GM19043 (cell line): ENCODE measurements around the gene TCOF1.

Experiments used
- ATAC-seq: cut with Tn5 transposase; IDR thresholded peaks from one replicate; pipeline ENCODE4 v1.9.1; 2021; ENCODE audit warnings: low read depth; ENCODE audit not compliant: unreplicated experiment

Gene TCOF1, protein sequence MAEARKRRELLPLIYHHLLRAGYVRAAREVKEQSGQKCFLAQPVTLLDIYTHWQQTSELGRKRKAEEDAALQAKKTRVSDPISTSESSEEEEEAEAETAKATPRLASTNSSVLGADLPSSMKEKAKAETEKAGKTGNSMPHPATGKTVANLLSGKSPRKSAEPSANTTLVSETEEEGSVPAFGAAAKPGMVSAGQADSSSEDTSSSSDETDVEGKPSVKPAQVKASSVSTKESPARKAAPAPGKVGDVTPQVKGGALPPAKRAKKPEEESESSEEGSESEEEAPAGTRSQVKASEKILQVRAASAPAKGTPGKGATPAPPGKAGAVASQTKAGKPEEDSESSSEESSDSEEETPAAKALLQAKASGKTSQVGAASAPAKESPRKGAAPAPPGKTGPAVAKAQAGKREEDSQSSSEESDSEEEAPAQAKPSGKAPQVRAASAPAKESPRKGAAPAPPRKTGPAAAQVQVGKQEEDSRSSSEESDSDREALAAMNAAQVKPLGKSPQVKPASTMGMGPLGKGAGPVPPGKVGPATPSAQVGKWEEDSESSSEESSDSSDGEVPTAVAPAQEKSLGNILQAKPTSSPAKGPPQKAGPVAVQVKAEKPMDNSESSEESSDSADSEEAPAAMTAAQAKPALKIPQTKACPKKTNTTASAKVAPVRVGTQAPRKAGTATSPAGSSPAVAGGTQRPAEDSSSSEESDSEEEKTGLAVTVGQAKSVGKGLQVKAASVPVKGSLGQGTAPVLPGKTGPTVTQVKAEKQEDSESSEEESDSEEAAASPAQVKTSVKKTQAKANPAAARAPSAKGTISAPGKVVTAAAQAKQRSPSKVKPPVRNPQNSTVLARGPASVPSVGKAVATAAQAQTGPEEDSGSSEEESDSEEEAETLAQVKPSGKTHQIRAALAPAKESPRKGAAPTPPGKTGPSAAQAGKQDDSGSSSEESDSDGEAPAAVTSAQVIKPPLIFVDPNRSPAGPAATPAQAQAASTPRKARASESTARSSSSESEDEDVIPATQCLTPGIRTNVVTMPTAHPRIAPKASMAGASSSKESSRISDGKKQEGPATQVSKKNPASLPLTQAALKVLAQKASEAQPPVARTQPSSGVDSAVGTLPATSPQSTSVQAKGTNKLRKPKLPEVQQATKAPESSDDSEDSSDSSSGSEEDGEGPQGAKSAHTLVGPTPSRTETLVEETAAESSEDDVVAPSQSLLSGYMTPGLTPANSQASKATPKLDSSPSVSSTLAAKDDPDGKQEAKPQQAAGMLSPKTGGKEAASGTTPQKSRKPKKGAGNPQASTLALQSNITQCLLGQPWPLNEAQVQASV (N-terminal part only)

DNA sequence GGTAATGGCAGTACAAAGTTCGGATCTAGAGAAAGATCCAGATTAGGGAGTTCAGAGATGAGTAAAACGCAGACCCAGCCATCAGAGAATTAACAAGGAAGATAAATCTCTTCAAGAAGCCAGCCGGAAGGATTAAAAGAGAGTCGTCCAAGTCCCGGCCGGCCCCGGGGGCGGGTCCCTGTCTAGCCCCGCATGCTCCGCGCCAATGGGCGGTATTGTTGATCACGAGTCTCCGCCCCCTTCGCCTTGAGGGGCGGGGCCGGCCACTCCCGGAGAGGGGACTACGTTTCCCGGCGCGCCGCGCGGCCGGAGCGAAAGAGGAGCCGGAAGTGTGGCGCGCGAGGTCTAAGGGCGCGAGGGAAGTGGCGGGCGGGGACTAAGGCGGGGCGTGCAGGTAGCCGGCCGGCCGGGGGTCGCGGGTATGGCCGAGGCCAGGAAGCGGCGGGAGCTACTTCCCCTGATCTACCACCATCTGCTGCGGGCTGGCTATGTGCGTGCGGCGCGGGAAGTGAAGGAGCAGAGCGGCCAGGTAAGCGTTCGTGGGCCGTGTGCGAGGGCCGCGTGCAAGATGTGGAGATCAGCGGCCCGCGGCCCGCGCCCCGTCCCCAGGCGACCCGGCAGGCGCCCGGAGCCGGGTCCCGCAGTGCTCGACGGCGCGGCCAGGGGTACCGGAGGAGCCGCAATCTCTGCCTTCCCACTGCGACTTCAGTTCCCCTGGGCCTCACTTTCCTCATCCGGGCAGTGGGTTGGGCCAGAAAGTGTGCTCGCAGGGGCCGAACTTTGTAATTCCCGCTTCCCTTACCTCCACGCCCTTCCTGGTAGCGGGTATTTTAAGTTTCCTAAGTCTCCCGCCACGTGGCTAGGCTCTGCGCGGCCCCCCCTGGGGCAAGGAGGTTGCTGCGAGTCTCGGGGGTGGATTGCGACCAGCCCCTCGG lies at the start of gene TCOF1:
Gene TCOF1 (plus strand): TSS at position 372 of the 935 bp plus-strand sequence. CDS start 50 bp downstream, at position 422.
- peak; percentile 96 for ATAC-seq

DNA sequence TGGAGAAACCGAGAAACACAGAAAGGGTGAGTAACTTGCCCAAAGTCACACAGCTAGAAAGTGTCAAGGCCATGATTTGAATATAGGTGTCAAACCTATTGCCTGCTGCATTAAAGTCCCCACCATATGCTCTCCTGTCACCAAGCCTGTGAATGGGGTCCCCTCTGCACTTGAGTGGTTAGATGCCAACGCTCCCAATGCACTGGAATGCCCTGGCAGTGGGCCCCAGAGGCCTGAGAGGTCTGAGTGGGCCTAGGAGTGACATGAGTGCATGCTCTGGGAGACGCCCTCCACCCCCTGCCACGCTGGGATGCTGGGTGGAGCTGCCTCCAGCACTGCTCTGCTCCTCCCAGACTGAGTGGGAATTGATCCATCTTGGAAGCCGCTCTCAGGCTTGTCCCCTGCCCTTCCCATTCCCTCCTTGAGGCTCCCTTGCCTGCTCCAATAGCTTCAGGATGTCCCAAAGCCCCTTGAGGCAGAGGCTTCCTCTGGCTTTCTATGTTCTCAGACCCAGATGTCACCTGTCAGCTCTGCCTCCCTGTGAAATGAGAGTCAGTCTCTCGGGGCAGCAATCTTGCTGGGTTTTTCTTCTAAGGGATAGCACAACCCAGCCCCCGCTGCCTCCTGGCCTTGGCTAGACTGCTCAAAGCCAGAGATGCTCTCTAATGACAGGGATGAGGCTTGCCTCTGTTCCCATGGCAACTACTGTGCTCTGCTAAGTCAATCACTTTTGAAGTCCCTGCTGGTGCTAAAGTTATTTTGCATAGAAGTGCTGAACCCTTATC lies 48.2 kb upstream of the TCOF1 start:
- no peak for ATAC-seq

DNA sequence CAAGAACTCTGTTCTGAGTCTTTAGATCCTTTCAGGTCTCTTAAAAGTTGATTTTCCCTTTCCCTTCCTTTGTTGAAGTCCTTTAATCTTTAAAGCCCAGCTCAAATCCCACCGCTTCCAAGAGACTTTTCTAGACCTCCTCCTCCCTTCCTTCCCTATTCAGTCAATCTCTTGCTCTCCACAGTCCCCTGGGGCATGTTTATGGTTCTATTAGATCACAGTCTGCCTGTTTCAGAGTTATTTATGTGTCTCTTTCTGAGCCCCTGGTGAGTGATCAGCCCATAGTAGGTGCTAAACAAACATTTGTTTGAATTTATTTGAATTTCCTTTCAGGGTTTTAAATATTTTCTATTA lies 47.6 kb upstream of the TCOF1 start:
- ATAC-seq, result no peak

DNA sequence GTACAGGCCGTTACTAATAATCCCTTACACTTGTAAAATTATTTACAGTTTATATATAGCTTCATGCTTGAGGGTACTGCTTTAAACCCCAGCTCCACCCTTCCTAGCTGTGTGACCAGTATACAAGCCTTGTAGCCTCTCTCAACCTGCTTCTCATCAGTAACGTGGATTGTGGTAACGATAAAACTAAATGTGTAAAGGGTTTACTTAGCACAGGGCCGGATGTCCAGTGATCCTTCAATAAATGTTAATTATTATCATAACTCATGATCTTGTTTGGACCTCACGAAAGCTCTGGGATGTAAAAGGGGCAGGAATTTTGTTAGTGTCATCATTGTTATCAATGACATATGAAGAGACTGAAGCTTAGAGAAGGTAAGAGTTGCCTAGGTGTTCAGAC lies 47.3 kb upstream of the TCOF1 start:
- no peak for ATAC-seq

DNA sequence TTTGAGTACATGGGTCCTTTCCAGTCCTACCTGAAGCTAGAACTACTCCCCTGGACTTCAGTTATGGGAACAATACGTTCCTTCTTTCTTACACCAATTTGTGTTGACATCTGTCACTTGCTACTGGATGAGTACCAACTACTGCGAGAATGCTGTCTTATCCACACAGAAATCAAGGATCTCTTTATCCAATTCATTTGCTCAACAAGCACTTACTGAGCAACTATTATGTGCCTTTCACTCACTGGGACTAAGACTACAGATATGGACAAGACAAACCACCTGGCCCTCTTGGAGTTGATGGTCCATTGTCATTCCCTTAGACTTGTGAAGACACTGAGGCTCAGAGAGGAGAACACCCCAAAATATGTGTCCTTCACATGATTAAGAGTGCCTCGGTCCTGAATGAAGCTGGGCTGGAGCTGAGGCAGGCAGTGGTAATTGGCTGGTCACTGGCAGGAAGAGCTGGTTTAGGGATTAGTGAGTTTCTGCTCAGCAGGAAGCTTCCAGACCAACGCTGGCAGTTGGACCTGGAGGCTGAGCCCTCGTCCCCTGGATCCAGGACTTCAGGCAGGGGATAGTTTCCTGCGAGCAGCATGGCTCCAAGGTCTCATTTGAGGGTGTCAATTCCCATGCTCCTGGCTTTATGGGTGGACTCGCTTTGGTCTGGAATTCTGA lies 46.3 kb upstream of the TCOF1 start:
- ATAC-seq, result no peak

DNA sequence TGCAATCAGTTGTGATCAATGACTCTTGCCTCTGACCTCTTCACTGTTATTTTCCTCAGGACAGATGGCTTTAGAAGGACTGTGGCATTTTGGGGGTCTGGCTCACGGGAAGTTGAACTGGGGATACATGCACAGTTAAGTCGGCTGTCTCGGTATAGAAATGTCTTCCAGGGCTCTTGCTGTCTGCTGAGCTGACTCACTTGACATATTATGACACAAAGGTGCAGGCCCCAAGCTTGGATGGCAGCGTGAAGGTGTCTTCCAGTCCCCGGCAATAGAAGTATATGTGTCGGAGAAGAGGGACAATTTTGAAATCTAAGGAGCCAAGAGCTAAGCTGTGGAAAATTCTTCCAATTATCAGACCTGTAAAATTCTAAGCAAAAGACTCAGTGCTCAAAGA lies 45.0 kb upstream of the TCOF1 start:
- no peak for ATAC-seq

DNA sequence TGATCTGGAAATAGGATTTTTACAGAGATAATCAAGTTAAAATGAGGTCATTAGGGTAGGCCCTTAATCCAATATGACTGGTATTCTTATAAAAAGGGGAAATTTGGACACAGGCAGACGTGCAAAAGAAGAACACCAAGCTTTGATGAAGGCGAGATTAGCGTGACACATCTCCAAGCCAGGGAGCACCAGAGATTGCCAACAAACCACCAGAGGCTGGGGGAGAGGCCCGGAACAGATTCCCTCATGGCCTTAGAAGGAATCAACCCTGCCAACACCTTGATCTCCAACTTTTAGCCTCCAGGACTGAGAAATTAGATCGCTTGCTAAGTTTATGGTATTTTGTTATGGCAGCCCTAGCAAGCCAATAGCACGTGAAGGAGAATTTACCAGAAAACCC lies 44.0 kb upstream of the TCOF1 start:
- ATAC-seq, result no peak

DNA sequence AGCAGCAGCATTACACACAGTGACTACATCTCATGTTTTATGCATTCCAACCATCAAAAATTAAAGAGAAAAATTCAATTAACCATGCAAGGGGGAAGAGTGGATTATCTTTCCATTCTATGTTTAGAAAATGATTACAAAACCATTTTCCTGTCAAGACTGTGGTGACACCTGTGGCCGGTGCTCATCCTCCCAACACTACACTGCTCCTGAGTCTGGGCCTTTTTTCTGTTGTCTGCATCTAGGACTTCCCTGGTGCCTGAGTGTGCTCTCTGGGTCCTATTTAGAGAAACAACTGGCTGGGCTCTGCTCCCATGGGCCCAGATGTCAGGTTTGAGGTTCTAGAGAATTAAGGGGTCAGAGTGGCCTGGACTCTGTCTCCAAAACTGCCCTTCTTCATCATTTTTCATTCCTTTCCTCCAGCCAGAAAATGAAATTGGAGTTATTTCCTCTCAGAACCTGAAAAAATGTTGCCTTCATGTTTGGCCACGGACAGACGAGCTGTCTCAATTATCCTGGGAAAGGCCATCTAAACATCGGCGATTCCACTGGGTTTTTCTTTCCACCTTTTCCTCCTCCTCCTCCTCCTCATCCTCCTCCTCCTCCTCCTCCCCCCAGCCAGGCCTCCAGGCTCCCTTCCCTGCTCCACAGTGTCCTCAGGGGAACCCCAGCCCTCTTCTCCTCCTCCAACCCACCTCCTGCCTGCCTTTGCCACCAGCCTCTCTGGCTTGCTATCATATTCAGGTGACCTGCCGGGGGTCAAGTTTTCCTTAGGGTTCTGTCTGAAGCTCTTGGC lies 43.4 kb upstream of the TCOF1 start:
- ATAC-seq, result no peak

DNA sequence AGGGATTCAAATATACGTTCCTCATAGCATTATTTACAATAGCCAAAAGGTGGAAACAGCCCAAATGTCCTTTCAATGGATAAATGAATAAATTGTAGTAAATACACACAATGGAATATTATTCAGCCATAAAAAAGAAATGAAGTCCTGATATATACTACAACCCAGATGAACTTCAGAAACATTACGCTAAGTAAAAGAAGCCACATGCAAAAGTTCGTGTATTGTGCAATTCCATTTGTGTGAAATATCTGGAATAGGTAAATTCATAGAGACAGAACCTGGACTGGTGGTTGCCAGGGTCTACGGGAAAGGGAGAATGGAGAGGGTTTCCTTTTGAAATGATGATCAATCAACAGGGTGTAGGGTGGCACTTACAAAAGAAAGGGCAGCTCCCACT lies 42.3 kb upstream of the TCOF1 start:
- ATAC-seq, result no peak

DNA sequence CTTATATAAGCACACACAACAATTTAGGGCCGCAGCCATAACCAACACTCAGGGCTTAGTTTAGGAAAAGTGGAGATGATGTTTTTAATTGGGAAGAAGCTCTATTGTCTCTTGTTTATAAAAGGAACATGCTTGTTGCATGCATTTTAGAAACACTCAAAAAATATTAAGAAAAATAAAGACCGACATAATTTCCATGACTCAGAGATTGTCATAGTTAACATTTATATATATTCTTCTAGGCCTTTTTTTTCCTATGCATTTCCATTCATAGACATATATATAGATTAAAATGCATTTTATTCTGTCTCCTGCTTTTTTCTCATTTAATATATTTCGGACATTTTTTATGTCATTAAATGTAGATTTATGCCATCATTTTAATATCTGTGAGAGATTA lies 41.2 kb upstream of the TCOF1 start:
- ATAC-seq, result no peak

DNA sequence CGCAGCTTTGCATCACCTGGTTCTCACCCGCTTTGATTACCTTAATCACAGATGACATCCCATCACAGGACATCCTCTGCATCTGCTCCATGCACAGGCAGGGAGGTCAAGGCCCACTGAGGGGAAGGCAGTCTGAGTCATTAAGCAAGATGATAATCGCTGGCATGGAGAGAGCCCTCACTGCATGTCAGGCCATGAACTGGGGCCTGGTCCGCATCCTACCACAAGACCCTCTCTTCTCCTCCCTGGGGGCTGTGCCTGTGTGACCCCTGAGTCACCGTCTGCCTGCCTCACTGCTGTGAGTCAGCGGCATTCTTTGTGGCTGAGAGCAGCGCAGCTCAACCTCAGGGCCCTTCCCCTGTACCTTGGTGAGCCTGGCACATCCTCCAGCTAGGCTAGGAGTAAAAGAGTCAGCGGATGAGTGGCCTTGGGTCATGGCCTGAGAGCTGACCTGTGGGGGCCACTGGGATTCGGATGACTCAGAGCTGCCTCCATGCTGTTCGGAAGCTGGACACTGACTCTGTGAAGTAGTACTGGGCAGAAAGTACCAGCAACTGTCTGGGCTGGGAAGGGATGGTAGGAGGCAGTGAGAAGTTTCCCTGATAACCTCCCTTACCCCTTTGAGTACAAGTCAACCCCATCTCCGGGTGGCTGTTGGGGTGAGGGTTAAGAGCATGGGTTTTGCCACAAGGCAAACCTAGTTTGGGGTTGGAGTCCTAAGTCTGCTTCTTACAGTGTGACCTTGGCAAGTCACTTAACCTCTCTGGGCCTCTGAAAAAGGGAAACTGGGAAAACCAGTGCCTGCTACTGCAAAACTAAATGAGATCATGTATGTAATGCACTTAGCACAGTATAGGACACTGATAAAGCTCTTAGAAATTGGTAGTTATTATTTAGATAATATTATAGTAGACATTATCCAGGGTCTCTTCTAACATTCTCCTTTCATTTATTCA lies 40.2 kb upstream of the TCOF1 start:
- ATAC-seq, result no peak

DNA sequence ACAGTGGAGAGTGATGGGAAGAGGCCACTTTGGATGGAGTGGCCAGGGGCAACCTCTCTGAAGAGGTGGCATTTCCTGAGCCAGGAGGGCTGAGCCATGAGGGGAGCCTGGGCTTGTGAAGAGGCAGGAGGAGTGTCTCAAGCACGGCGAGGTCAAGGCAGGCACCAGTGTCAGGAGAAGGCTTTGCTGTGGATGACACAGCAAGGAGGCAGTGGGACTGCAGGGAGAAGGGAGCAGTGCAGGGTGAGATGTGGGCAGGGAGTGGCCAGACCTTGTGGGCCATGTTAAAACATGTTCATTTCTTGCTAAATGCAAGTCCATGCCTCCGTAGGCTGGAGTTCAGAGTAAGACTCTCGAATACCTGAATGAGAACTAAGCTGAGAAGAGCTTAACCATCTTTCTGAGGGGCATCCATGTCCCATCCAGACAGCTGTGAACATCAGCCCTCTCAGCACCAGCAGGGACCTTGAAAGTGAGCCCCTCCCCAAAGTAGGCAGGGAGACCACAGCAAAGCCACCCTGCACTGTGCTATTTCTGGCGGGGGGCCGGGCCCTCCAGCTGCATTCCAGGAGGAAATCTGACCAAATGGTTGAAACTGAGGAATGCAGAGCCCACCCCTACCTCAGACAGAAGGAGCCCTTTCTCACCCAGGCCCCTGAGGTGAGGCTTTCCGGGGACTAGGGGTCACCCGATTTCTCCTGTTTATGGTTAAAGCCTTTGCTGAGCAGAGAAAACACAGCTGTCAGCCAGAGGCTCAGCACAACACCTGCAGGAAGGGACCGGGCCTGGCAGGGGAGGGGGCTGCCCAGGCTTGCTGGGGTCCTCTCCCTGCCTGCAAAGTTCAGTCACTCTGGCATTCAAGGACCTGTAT lies 38.6 kb upstream of the TCOF1 start:
- no peak for ATAC-seq

DNA sequence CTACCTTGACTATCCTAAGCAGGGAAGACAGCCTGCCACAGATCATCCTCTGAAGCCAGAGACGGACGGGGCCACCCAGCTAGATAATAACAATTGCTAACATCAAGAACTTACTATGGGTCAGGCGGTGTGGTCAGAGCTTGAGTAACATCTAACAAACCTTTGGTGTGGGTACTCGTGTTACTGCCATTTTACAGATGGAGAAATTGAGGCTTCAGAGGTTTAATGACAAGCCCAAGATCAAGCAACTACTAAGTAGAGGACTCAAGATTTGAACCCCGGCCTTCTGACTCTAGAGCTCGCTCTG lies 38.1 kb upstream of the TCOF1 start:
- ATAC-seq, result no peak

DNA sequence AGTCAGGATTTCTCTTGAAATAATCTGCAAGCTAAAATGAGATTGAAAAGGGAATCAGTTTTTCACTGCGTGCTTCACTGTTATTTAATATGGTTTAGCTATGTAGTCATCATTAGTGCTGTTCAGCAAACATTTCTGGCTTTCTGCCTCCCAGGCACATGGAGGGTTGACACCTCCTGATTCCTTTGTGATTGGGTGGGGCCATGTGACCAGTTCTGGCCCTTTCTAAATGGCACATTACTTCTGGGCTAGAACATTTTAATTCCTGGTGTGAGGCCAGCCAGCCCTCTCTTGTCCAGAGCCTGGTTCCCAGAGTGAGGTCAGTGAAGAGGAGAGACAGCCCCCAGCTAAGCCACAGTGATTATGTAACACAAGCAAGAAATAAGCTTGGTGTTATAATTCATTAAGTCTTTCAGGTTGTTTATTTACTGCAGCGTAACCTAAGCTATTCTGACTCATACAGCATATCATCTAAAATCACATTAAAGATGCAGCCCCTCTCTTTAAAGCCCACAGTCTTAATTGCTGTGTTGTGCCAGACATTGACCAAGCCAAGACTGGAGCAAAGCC lies 37.4 kb upstream of the TCOF1 start:
- no peak for ATAC-seq

DNA sequence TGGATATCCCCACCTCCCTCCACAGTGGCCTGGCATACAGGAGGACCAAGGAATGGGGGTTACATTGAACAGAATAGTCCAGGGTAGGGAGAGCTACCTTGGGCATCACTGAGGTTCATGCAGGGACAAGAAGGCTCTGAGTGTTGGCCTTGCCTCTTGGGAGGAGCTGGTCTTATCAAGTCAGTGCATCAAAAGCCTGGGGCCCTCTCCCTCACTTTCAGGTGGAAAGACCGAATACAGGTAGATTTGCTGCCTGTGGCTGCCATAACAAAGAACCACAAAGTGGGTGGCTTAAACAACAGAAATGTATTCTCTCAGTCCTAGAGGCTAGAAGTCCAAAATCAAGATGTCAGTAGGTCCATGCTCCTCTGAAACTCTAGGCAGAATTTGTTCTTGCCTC lies 36.3 kb upstream of the TCOF1 start:
- ATAC-seq, result no peak

DNA sequence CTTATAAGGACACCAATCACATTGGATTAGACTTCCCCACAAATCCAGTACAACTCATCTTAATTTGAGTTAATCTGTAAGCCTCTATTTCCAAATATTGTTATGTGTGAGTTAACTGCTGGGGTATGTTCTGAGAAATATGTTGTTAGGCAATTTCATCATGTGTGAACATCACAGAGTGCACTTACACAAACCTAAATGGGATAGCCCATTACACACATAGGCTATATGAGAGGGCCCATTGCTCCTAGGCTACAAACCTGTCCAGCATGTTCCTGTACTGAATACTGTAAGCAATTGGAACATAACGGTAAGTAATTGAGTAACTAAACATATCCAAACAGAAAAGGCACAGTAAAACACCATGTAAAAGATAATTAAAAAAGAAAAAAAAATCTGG lies 35.7 kb upstream of the TCOF1 start:
- no peak for ATAC-seq
